GM23338 (cell line): ENCODE measurements around the gene C19orf47. TPM values are rescaled to one million over a fixed set of nuclear protein-coding genes. Genes with fewer than 3 reads are reported as not detected.

Source experiments
- ATAC-seq: fragments of 200-7000 bp; cut with Tn5 transposase; 3 replicates; pipeline ENCODE4 v1.9.1; 2020
- DNase-seq: peaks from one replicate; pipeline ENCODE4 v3.0.0-alpha.2; 2015; ENCODE audit warnings: low spot score
- H2AFZ ChIP-seq: fragments of 200-600 bp; sonication (generic); 2 replicates; pipeline ENCODE4 v1.8.0; 2016; ENCODE audit warnings: antibody characterized with exemption, mild to moderate bottlenecking, moderate library complexity
- H3F3A ChIP-seq: fragments of 200-600 bp; sonication (generic); replicated peaks from 2 replicates; pipeline ENCODE4 v1.8.0; 2017; ENCODE audit warnings: antibody characterized with exemption, mixed run types, low read depth
- H3K27ac ChIP-seq: fragments of 200-600 bp; sonication (generic); 2 replicates; pipeline ENCODE4 v1.6.1; 2016; ENCODE audit warnings: low read depth
- H3K27me3 ChIP-seq: fragments of 200-600 bp; sonication (generic); 2 replicates; pipeline ENCODE4 v1.8.0; 2016; ENCODE audit warnings: mild to moderate bottlenecking, mixed run types, moderate library complexity; ENCODE audit not compliant: insufficient read depth
- H3K36me3 ChIP-seq: fragments of 200-600 bp; sonication (generic); 2 replicates; pipeline ENCODE4 v1.8.0; 2016; ENCODE audit warnings: mild to moderate bottlenecking; ENCODE audit not compliant: insufficient read depth
- H3K4me1 ChIP-seq: fragments of 200-600 bp; sonication (generic); 2 replicates; pipeline ENCODE4 v1.8.0; 2016; ENCODE audit warnings: mild to moderate bottlenecking, moderate library complexity; ENCODE audit not compliant: insufficient read depth
- H3K4me2 ChIP-seq: fragments of 200-600 bp; sonication (generic); 2 replicates; pipeline ENCODE4 v1.7.1; 2017; ENCODE audit warnings: mixed run types
- H3K4me3 ChIP-seq: fragments of 200-600 bp; sonication (generic); 2 replicates; pipeline ENCODE4 v1.6.1; 2016; ENCODE audit warnings: mixed run types
- H3K79me2 ChIP-seq: fragments of 200-600 bp; sonication (generic); replicated peaks from 2 replicates; pipeline ENCODE4 v1.8.0; 2017; ENCODE audit warnings: mild to moderate bottlenecking; ENCODE audit not compliant: insufficient read depth
- H3K9me2 ChIP-seq: fragments of 200-600 bp; sonication (generic); 2 replicates; pipeline ENCODE4 v1.8.0; 2017; ENCODE audit not compliant: insufficient read depth
- H4K20me1 ChIP-seq: fragments of 200-600 bp; sonication (generic); replicated peaks from 2 replicates; pipeline ENCODE4 v1.8.0; 2017; ENCODE audit warnings: mild to moderate bottlenecking; ENCODE audit not compliant: insufficient read depth
- H3K27ac Mint-ChIP-seq: 2 replicates; pipeline ENCODE4 v1.8.0; 2020; ENCODE audit warnings: inconsistent platforms, mild to moderate bottlenecking, moderate library complexity, mixed read lengths
- H3K27me3 Mint-ChIP-seq: 3 replicates; pipeline ENCODE4 v1.8.0; 2022; ENCODE audit warnings: low read depth, mild to moderate bottlenecking, moderate library complexity, mixed read lengths, inconsistent platforms; ENCODE audit not compliant: insufficient read depth, poor library complexity
- H3K36me3 Mint-ChIP-seq: 3 replicates; pipeline ENCODE4 v1.8.0; 2021; ENCODE audit warnings: low read depth, mild to moderate bottlenecking, inconsistent platforms, moderate library complexity, mixed read lengths
- H3K4me1 Mint-ChIP-seq: 3 replicates; pipeline ENCODE4 v1.8.0; 2020; ENCODE audit warnings: mild to moderate bottlenecking, inconsistent platforms, mixed read lengths
- H3K4me3 Mint-ChIP-seq: 3 replicates; pipeline ENCODE4 v1.8.0; 2021; ENCODE audit warnings: moderate library complexity, mild to moderate bottlenecking, inconsistent platforms, mixed read lengths
- H3K9me3 Mint-ChIP-seq: 3 replicates; pipeline ENCODE4 v1.8.0; 2020; ENCODE audit warnings: moderate library complexity, mild to moderate bottlenecking, inconsistent platforms, mixed read lengths
- CREB1 ChIP-seq: fragments of 250-450 bp; sonication (Bioruptor Pico); IDR thresholded peaks from 2 replicates; pipeline ENCODE4 v1.5.0; 2020; ENCODE audit warnings: low read depth, mild to moderate bottlenecking, moderate library complexity
- EZH2 ChIP-seq: fragments of 200-600 bp; sonication (generic); IDR thresholded peaks from one replicate; pipeline ENCODE4 v1.8.0; 2017; ENCODE audit warnings: antibody characterized with exemption, mild to moderate bottlenecking, low read depth; ENCODE audit not compliant: unreplicated experiment
- JUNB ChIP-seq: IDR thresholded peaks from one replicate; pipeline ENCODE4 v1.6.1; 2016; ENCODE audit warnings: antibody characterized with exemption; ENCODE audit not compliant: unreplicated experiment
- NANOG ChIP-seq: IDR thresholded peaks from 2 replicates; pipeline ENCODE4 v1.6.1; 2016; ENCODE audit warnings: antibody characterized with exemption, borderline replicate concordance
- polyA plus RNA-seq: library from polyadenylated mRNA; unstranded; fragments of >200 nt; fragmentation: Nextera tagmentation; extraction: Ambion mirVana; gene quantifications from 2 replicates; pipeline ENCODE4 v1.2.1, GENCODE V29; 2016
- total RNA-seq: library from RNA; depleted of rRNA; stranded (reverse); fragments of >200 nt; shearing (Covaris generic); gene quantifications from 2 replicates; pipeline ENCODE4 v1.2.3, GENCODE V29; 2014
- TF ChIP-seq, protein P1 (sequence below), 2 experiments: fragments of 200-600 bp in 1 of 2; sonication (generic) in 1 of 2; conservative IDR thresholded peaks; 2 replicates each; pipeline versions ENCODE4 v1.5.1 to v1.6.1; 2016 to 2017; ENCODE audit warnings: antibody characterized with exemption in 2 of 2, low read depth in 2 of 2, mild to moderate bottlenecking in 2 of 2, moderate library complexity in 1 of 2
- TF ChIP-seq, protein P2 (sequence below): fragments of 250-450 bp; sonication (Bioruptor Pico); IDR thresholded peaks from 2 replicates; pipeline ENCODE4 v1.5.0; 2020; ENCODE audit warnings: mild to moderate bottlenecking, moderate library complexity

C19orf47 gene
- total and polyA plus RNA-seq, 2 experiments from 2014 or later: 13.1 to 26.6 TPM

DNA sequence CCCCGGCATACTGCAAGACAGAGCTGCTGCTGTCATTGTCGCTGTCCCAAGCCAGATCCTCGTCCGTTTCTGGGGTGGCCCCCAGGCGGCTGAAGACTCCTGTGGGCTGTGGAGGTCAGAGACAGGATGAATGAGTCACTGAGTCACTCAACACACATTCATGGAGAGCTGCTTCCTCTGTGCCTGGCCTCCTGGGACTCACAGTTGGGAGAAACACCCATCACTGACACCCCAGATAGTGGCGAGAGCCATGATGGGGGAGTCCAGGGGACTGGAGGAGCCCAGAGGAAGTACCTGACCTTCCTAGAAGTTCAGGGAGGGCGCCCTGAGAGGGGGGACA, 26.0 kb downstream of the C19orf47 start:
- Histone ChIP-seq H3K4me1 (no peaks in the 10 kb centered on the region), H3K36me3 (no peaks in the 10 kb centered on the region; the same call in 1 of the 2 replicates), H3F3A (no peaks in the 10 kb centered on the region), H3K27me3 (no peaks in the 10 kb centered on the region), H2AFZ (no peak overlapping the region), H3K4me2 (no peak overlapping the region), H4K20me1 (peaks cover 6% of the 10 kb centered on the region), H3K4me3 (no peak overlapping the region), H3K27ac (no peak overlapping the region), H3K79me2 (no peaks in the 10 kb centered on the region), H3K9me2 (no peaks in the 10 kb centered on the region)
- TF ChIP-seq EZH2 (no peak), JUNB (no peak)
- H3K27ac Mint-ChIP-seq: no peak overlapping the region
- peaks cover 41% of the 10 kb centered on the region for H3K36me3 Mint-ChIP-seq
- peaks cover 5% of the 10 kb centered on the region; the same call in 1 of the 3 replicates for H3K4me1 Mint-ChIP-seq
- H3K4me3 Mint-ChIP-seq: no peak overlapping the region
- H3K9me3 Mint-ChIP-seq: peaks cover 2% of the 10 kb centered on the region; the same call in 1 of the 3 replicates
- DNase-seq: no peak
- ATAC-seq: no peak
- peaks cover 8% of the 10 kb centered on the region for H3K27me3 Mint-ChIP-seq

DNA sequence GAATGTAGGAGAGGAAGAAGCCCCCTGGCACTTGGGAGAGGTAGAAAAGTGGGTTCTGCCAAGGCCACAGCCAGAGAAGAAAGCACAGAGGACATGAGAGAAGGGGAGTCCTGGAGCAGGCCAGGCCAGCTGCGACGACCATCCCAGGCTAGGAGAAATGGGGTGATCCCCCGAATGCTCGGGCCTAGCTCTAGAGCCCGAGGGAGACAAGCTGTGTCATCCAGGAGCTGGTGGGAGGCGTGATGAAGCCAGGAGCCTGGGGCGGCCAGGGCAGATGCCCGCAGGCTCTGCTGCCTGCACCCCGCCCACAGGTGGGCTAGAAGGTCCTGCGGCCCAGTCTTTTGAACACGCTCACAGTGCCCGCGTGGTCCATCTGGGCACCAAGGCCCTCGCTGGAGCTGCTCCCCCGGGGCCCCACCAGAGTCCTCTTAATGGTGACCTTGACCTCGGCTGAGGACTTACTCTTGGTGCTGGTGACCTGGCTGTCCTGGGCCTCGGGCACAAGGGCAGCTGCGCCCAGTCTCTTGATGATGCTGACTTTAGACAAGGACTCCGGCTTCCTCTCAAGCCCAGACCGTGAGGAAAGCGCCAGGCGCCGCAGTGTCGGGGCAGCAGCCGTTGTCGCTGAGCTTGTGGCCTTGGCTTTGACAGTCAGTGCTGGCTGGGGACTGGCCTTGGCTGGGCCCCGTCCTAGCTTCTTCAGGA, 26.5 kb downstream of the C19orf47 start:
- H3K9me2 ChIP-seq: no peaks in the 10 kb centered on the region
- Mint-ChIP-seq H3K4me1 (peaks cover 5% of the 10 kb centered on the region; the same call in 1 of the 3 replicates), H3K36me3 (peaks cover 40% of the 10 kb centered on the region), H3K4me3 (no peak overlapping the region), H3K27ac (no peak overlapping the region), H3K9me3 (peaks cover 2% of the 10 kb centered on the region; the same call in 1 of the 3 replicates), H3K27me3 (peaks cover 8% of the 10 kb centered on the region)
- ATAC-seq (no peak), DNase-seq (no peak)
- H3K4me3 ChIP-seq: no peak overlapping the region
- no peak overlapping the region for H3K27ac ChIP-seq
- TF ChIP-seq, protein P1, sequence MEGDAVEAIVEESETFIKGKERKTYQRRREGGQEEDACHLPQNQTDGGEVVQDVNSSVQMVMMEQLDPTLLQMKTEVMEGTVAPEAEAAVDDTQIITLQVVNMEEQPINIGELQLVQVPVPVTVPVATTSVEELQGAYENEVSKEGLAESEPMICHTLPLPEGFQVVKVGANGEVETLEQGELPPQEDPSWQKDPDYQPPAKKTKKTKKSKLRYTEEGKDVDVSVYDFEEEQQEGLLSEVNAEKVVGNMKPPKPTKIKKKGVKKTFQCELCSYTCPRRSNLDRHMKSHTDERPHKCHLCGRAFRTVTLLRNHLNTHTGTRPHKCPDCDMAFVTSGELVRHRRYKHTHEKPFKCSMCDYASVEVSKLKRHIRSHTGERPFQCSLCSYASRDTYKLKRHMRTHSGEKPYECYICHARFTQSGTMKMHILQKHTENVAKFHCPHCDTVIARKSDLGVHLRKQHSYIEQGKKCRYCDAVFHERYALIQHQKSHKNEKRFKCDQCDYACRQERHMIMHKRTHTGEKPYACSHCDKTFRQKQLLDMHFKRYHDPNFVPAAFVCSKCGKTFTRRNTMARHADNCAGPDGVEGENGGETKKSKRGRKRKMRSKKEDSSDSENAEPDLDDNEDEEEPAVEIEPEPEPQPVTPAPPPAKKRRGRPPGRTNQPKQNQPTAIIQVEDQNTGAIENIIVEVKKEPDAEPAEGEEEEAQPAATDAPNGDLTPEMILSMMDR (conservative IDR thresholded peaks at IDR 0.05; ENCODE audit: low read depth in 2 of 2): no peak
- TF ChIP-seq NANOG (no peak), JUNB (no peak), CREB1 (CRISPR knock-in tag) (no peak)
- TF ChIP-seq, protein P2, sequence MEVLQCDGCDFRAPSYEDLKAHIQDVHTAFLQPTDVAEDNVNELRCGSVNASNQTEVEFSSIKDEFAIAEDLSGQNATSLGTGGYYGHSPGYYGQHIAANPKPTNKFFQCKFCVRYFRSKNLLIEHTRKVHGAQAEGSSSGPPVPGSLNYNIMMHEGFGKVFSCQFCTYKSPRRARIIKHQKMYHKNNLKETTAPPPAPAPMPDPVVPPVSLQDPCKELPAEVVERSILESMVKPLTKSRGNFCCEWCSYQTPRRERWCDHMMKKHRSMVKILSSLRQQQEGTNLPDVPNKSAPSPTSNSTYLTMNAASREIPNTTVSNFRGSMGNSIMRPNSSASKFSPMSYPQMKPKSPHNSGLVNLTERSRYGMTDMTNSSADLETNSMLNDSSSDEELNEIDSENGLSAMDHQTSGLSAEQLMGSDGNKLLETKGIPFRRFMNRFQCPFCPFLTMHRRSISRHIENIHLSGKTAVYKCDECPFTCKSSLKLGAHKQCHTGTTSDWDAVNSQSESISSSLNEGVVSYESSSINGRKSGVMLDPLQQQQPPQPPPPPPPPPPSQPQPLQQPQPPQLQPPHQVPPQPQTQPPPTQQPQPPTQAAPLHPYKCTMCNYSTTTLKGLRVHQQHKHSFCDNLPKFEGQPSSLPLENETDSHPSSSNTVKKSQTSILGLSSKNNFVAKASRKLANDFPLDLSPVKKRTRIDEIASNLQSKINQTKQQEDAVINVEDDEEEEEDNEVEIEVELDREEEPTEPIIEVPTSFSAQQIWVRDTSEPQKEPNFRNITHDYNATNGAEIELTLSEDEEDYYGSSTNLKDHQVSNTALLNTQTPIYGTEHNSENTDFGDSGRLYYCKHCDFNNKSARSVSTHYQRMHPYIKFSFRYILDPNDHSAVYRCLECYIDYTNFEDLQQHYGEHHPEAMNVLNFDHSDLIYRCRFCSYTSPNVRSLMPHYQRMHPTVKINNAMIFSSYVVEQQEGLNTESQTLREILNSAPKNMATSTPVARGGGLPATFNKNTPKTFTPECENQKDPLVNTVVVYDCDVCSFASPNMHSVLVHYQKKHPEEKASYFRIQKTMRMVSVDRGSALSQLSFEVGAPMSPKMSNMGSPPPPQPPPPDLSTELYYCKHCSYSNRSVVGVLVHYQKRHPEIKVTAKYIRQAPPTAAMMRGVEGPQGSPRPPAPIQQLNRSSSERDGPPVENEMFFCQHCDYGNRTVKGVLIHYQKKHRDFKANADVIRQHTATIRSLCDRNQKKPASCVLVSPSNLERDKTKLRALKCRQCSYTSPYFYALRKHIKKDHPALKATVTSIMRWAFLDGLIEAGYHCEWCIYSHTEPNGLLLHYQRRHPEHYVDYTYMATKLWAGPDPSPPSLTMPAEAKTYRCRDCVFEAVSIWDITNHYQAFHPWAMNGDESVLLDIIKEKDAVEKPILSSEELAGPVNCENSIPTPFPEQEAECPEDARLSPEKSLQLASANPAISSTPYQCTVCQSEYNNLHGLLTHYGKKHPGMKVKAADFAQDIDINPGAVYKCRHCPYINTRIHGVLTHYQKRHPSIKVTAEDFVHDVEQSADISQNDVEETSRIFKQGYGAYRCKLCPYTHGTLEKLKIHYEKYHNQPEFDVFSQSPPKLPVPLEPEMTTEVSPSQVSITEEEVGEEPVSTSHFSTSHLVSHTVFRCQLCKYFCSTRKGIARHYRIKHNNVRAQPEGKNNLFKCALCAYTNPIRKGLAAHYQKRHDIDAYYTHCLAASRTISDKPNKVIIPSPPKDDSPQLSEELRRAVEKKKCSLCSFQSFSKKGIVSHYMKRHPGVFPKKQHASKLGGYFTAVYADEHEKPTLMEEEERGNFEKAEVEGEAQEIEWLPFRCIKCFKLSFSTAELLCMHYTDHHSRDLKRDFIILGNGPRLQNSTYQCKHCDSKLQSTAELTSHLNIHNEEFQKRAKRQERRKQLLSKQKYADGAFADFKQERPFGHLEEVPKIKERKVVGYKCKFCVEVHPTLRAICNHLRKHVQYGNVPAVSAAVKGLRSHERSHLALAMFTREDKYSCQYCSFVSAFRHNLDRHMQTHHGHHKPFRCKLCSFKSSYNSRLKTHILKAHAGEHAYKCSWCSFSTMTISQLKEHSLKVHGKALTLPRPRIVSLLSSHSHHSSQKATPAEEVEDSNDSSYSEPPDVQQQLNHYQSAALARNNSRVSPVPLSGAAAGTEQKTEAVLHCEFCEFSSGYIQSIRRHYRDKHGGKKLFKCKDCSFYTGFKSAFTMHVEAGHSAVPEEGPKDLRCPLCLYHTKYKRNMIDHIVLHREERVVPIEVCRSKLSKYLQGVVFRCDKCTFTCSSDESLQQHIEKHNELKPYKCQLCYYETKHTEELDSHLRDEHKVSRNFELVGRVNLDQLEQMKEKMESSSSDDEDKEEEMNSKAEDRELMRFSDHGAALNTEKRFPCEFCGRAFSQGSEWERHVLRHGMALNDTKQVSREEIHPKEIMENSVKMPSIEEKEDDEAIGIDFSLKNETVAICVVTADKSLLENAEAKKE (CRISPR knock-in tag): no peak
- H3K27me3 ChIP-seq: no peaks in the 10 kb centered on the region
- H4K20me1 ChIP-seq: peaks cover 6% of the 10 kb centered on the region
- no peaks in the 10 kb centered on the region for H3K79me2 ChIP-seq
- H3K4me2 ChIP-seq: no peak overlapping the region
- no peaks in the 10 kb centered on the region; the same call in 1 of the 2 replicates for H3K36me3 ChIP-seq
- H2AFZ ChIP-seq: no peak overlapping the region
- H3K4me1 ChIP-seq: no peaks in the 10 kb centered on the region
- no peaks in the 10 kb centered on the region for H3F3A ChIP-seq
